GM12878 (cell line): ENCODE data around the gene SIRT3. TPM values are rescaled to one million over a fixed set of nuclear protein-coding genes. Genes with fewer than 3 reads are reported as not detected.
"Not testable (repeated sequence)": the region's sequence is repeated elsewhere in the genome, so short reads cannot be mapped to it uniquely, and the experiment has no call there.

Source experiments
- ATAC-seq: fragments of 200-7000 bp; cut with Tn5 transposase; 3 replicates; pipeline ENCODE4 v1.9.1; 2020; ENCODE audit warnings: mild to moderate bottlenecking, moderate library complexity
- BruUV-seq: library from RNA; stranded (reverse); fragments of 400-500 nt; replicated peaks from 2 replicates; lab custom pipeline; 2021; lab: Mats Ljungman, UMichigan
- CTCF ChIA-PET: fragments of 300-600 bp; sonication (Branson Sonifier 250); formaldehyde crosslinking; extraction: SDS; loops from one replicate; lab custom pipeline; 2021; ENCODE audit warnings: inconsistent platforms; lab: Yijun Ruan, JAX
- POLR2A ChIA-PET: fragments of 350-600 bp; formaldehyde crosslinking; extraction: SDS; loops from one replicate; lab custom pipeline; 2021; ENCODE audit warnings: inconsistent platforms; lab: Charles Lee
- RAD21 ChIA-PET: fragments of 300-600 bp; sonication (Branson Sonifier 250); formaldehyde crosslinking; loops from one replicate; lab custom pipeline; 2023; ENCODE audit warnings: antibody characterized with exemption; ENCODE audit not compliant: unreplicated experiment; lab: Charles Lee
- SMC1A ChIA-PET: fragments of 300-600 bp; sonication (Branson Sonifier 250); formaldehyde crosslinking; loops from one replicate; lab custom pipeline; 2023; ENCODE audit not compliant: unreplicated experiment, uncharacterized antibody; lab: Charles Lee
- DNase-seq: peaks from one replicate; pipeline ENCODE4 v3.0.0-alpha.2; 2011; ENCODE audit warnings: low read depth, low spot score
- FAIRE-seq: peaks from 3 replicates; lab custom pipeline; 2011; peaks lifted over from hg19 to GRCh38; lab: Jason Lieb, UNC
- H2AFZ ChIP-seq: 2 replicates; pipeline ENCODE4 v1.6.0; 2011; ENCODE audit warnings: low read depth, low read length, control low read depth; ENCODE audit not compliant: control insufficient read depth
- H3K27ac ChIP-seq: 2 replicates; pipeline ENCODE4 v1.5.1; 2011; ENCODE audit warnings: control low read depth; ENCODE audit not compliant: control insufficient read depth, insufficient read depth
- H3K27me3 ChIP-seq, 2 experiments: replicated peaks in 1 of 2; 2 replicates each; pipeline versions ENCODE4 v1.6.0 to v1.6.1; 2011; ENCODE audit warnings: low read length in 1 of 2; ENCODE audit not compliant: control insufficient read depth in 2 of 2, insufficient read depth in 2 of 2
- H3K36me3 ChIP-seq, 2 experiments: 2 replicates each; pipeline ENCODE4 v1.5.1; 2011; ENCODE audit warnings: low read length in 1 of 2; ENCODE audit not compliant: control insufficient read depth in 2 of 2, insufficient read depth in 2 of 2
- H3K4me1 ChIP-seq: 2 replicates; pipeline ENCODE4 v1.6.1; 2011; ENCODE audit warnings: mild to moderate bottlenecking, low read length, moderate library complexity, mixed read lengths; ENCODE audit not compliant: control insufficient read depth, insufficient read depth
- H3K4me2 ChIP-seq: 2 replicates; pipeline ENCODE4 v1.6.0; 2011; ENCODE audit warnings: control low read depth; ENCODE audit not compliant: control insufficient read depth, insufficient read depth
- H3K4me3 ChIP-seq: fragments of 200-600 bp; sonication (generic); 2 replicates; pipeline ENCODE4 v1.5.1; 2016
- H3K79me2 ChIP-seq: 2 replicates; pipeline ENCODE4 v1.6.0; 2011; ENCODE audit warnings: low read length; ENCODE audit not compliant: control insufficient read depth, insufficient read depth
- H3K9ac ChIP-seq: 2 replicates; pipeline ENCODE4 v1.8.0; 2011; ENCODE audit warnings: low read length, control low read depth, mixed read lengths; ENCODE audit not compliant: control insufficient read depth, insufficient read depth
- H3K9me3 ChIP-seq: replicated peaks from 3 replicates; pipeline ENCODE4 v1.5.1; 2011; ENCODE audit warnings: mild to moderate bottlenecking, low read length; ENCODE audit not compliant: control insufficient read depth, insufficient read depth
- H4K20me1 ChIP-seq: 2 replicates; pipeline ENCODE4 v1.6.0; 2011; ENCODE audit not compliant: control insufficient read depth, insufficient read depth
- CBFB ChIP-seq: IDR thresholded peaks from 2 replicates; pipeline ENCODE4 v1.6.1; 2016; ENCODE audit warnings: antibody characterized with exemption, low read depth
- CEBPB ChIP-seq, 2 experiments: fragments of 150-350 bp in 1 of 2; IDR thresholded peaks; 2 replicates each; pipeline ENCODE4 v1.6.1; 2012 to 2014; ENCODE audit warnings: low read depth in 2 of 2, low read length in 2 of 2, borderline replicate concordance in 1 of 2, inconsistent platforms in 1 of 2
- ETV6 ChIP-seq, 2 experiments: fragments of 450-650 bp in 1 of 2; IDR thresholded peaks in 1 of 2; conservative IDR thresholded peaks in 1 of 2; 2 replicates each; pipeline ENCODE4 v1.6.1; 2014; ENCODE audit warnings: antibody characterized with exemption in 1 of 2, borderline replicate concordance in 1 of 2, low read depth in 1 of 2, mild to moderate bottlenecking in 1 of 2, moderate library complexity in 1 of 2
- FOXK2 ChIP-seq: fragments of 450-650 bp; IDR thresholded peaks from 2 replicates; pipeline ENCODE4 v1.6.1; 2017; ENCODE audit warnings: mild to moderate bottlenecking, moderate library complexity
- JUND ChIP-seq: IDR thresholded peaks from 2 replicates; pipeline ENCODE4 v1.6.1; 2012; ENCODE audit warnings: low read depth, mild to moderate bottlenecking, low read length, improper control_type of control experiment, moderate library complexity
- KAT2A ChIP-seq: conservative IDR thresholded peaks from 2 replicates; pipeline ENCODE4 v1.6.1; 2011; ENCODE audit warnings: low read depth, low read length; ENCODE audit not compliant: control insufficient read depth
- MYC ChIP-seq: IDR thresholded peaks from 2 replicates; pipeline ENCODE4 v1.6.1; 2011; ENCODE audit warnings: mild to moderate bottlenecking, low read length, moderate library complexity, inconsistent platforms; ENCODE audit not compliant: insufficient read depth, insufficient replicate concordance, insufficient read length, severe bottlenecking
- TCF7 ChIP-seq: IDR thresholded peaks from 2 replicates; pipeline ENCODE4 v1.6.1; 2014; ENCODE audit warnings: antibody characterized with exemption, borderline replicate concordance
- ZNF274 ChIP-seq: IDR thresholded peaks from one replicate; pipeline ENCODE4 v1.8.0; 2011; ENCODE audit not compliant: insufficient read length, insufficient read depth
- whole genome bisulfite sequencing: methylation state at CpG from one replicate; pipeline ENCODE4 v1.1.6; 2016; ENCODE audit warnings: low lambda C conversion rate; ENCODE audit not compliant: insufficient replicate concordance, insufficient coverage; ENCODE audit errors: missing lambda C conversion rate; 5-methylcytosine and 5-hydroxymethylcytosine counted together
- in situ Hi-C: fragments of 300-500 bp; cut with MboI; formaldehyde crosslinking; loops from 9 replicates; pipeline ENCODE4 v1.14.3; 2018; ENCODE audit warnings: mixed read lengths
- intact Hi-C: fragments of 100-400 bp; cut with micrococcal nuclease; formaldehyde crosslinking; loops from one replicate; pipeline ENCODE4 v1.14.2; 2022; ENCODE audit not compliant: unreplicated experiment
- polyA plus RNA-seq, 11 experiments: library from polyadenylated mRNA; depleted of rRNA in 4 of 11; unstranded in 6 of 11; stranded (reverse) in 5 of 11; fragments of >200 nt; fragmentation: Nextera tagmentation in 4 of 11; fragmentation: Illumina TruSeq in 1 of 11; extraction: Ambion mirVana in 4 of 11; extraction: Trizol in 1 of 11; gene quantifications; 1 replicate in 1 of 11; 2 replicates in 10 of 11; pipeline versions ENCODE4 v1.2.1 to v1.2.3, GENCODE V29; 2011 to 2016; ENCODE audit warnings: inconsistent platforms in 2 of 11, missing spikeins in 2 of 11, low read depth in 1 of 11
- total RNA-seq, 4 experiments: library from RNA; depleted of rRNA in 3 of 4; stranded (reverse); fragments of >200 nt in 3 of 4; fragmentation: Illumina TruSeq in 1 of 4; extraction: Trizol in 1 of 4; gene quantifications; 2 replicates each; pipeline versions ENCODE4 v1.2.1 to v1.2.3, GENCODE V29; 2013 to 2021
- TF ChIP-seq, protein P1 (sequence below): fragments of 450-650 bp; IDR thresholded peaks from 2 replicates; pipeline ENCODE4 v1.6.1; 2018; ENCODE audit warnings: borderline replicate concordance, mild to moderate bottlenecking; ENCODE audit not compliant: partially characterized antibody

The SIRT3 gene
- total and polyA plus RNA-seq, 10 of the 15 experiments (the other 5 are each of a cell fraction or from before 2014, with no cell fraction given) = 0.90 to 23.2 (median 12.6) TPM

DNA sequence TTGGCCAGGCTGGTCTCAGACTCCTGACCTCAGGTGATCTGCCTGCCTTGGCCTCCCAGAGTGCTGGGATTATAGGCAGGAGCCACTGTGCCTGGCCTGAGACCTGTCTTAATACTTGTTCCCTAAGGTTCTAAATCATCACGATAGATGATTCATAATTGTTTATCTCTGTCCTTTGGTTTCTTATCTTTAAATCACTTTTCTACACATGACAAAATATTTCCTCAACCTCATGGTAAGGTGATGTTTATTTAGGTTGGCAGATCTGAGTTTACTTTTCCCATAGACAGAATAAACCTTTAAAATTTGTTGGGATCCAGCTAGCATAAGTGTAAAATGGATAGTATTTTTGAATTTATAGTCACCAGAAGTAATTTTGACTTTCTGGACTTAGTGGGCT is 4.2 kb upstream of the SIRT3 start (continued):
- TF ChIP-seq ZNF274 (no peak), ETV6 (conservative IDR thresholded peaks at IDR 0.05 in 1 of 2, IDR thresholded peaks at IDR 0.05 in 1 of 2; ENCODE audit: borderline replicate concordance in 1 of 2, low read depth in 1 of 2) (no peak), TCF7 (no peak), MYC (no peak), FOXK2 (no peak), CEBPB (IDR thresholded peaks at IDR 0.05; ENCODE audit: borderline replicate concordance in 1 of 2, low read depth in 2 of 2, low read length in 2 of 2) (no peak), JUND (no peak), KAT2A (no peak), CBFB (no peak)
- TF ChIP-seq, protein P1, sequence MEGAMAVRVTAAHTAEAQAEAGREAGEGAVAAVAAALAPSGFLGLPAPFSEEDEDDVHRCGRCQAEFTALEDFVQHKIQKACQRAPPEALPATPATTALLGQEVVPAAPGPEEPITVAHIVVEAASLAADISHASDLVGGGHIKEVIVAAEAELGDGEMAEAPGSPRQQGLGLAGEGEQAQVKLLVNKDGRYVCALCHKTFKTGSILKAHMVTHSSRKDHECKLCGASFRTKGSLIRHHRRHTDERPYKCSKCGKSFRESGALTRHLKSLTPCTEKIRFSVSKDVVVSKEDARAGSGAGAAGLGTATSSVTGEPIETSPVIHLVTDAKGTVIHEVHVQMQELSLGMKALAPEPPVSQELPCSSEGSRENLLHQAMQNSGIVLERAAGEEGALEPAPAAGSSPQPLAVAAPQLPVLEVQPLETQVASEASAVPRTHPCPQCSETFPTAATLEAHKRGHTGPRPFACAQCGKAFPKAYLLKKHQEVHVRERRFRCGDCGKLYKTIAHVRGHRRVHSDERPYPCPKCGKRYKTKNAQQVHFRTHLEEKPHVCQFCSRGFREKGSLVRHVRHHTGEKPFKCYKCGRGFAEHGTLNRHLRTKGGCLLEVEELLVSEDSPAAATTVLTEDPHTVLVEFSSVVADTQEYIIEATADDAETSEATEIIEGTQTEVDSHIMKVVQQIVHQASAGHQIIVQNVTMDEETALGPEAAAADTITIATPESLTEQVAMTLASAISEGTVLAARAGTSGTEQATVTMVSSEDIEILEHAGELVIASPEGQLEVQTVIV = no peak
- TF ChIP-seq, all 136 proteins: peak for 0

GRCh38 chr11:238346-238745 is 2.2 kb upstream of the SIRT3 start:
- H3K9me3 ChIP-seq, in situ Hi-C loops, H3K9ac ChIP-seq, intact Hi-C loops, H4K20me1 ChIP-seq, H3K27me3 ChIP-seq, H3K4me1 ChIP-seq, H3K27ac ChIP-seq, H2AFZ ChIP-seq, BruUV-seq, ATAC-seq, DNase-seq, FAIRE-seq: not testable (repeated sequence)
- CTCF ChIA-PET = interaction anchor here (1.1 to 2.8 kb wide), 7 partner anchors 9 to 211 kb away, joined by 3 to 26 read pairs (median 7); partner anchors contain the start of genes BET1L, PTDSS2 and RIC8A
- RAD21 ChIA-PET = interaction anchor here (0.9 to 2.2 kb wide), 2 partner anchors 31 to 117 kb away, joined by 4 to 15 read pairs; partner anchors contain the start of genes BET1L and RIC8A
- Histone ChIP-seq H3K79me2 (peaks cover 40% of the 10 kb centered on the region), H3K36me3 (peaks cover 3 to 19% of the 10 kb centered on the region in 2 experiments; a peak in 2 of 4 replicates), H3K4me2 (peak overlapping the region; percentile 80; the same call in 1 of the 2 replicates), H3K4me3 (peak overlapping the region; percentile 75; the same call in 1 of the 2 replicates)
- SMC1A ChIA-PET = interaction anchor here (0.8 to 3.8 kb wide), 10 partner anchors 8 to 125 kb away, joined by 3 to 38 read pairs (median 4); partner anchors contain the start of genes BET1L and RIC8A
- WGBS = 82% methylated on average over 7 of the region's 7 CpGs
- POLR2A ChIA-PET = interaction anchor here (0.7 to 2.1 kb wide), 4 partner anchors 11 to 88 kb away, joined by 3 to 27 read pairs (median 5); partner anchors contain the start of genes BET1L and RIC8A
